Adipose tissue (tissue), 3 donors: Measurements from ENCODE around the gene BCAR3. TPM values are rescaled to one million over a fixed set of nuclear protein-coding genes. Genes with fewer than 3 reads are reported as not detected.
A peak's percentile ranks its signal among the peaks of the same experiment; 100 is the strongest.
"Not testable (repeated sequence)": the region's sequence is repeated elsewhere in the genome, so short reads cannot be mapped to it uniquely, and the experiment has no call there.

Experiments used
- H3K27ac ChIP-seq: one replicate; pipeline ENCODE4 v1.5.1; 2013; ENCODE audit warnings: low read depth, low read length
- WGBS, 3 donors: extraction: QIAGEN DNeasy Blood & Tissue Kit; methylation state at CpG; one replicate each; pipeline ENCODE4 v1.1.7; 2013; 5-methylcytosine and 5-hydroxymethylcytosine counted together
- polyA plus RNA-seq, 3 donors: library from polyadenylated mRNA; stranded (reverse); fragments of 200-250 nt; gene quantifications; one replicate each; pipeline ENCODE4 v1.2.3, GENCODE V29; 2013
- donor health status: healthy with polysubstance abuse.
- donor health status: Bipolar disorder and iron deficiency.
- donor health status: healthy.

BCAR3 gene
- polyA plus RNA-seq, 3 donors: 5.3 to 28.9 (median 14.8) TPM

- no peak overlapping the region for H3K27ac ChIP-seq
- 83 to 87% (median 86%) methylated on average over 4 of the region's 4 CpGs for WGBS, 3 donors
Observed at GRCh38 chr1:93596329-93597089, 85.1 kb downstream of the BCAR3 start.

DNA sequence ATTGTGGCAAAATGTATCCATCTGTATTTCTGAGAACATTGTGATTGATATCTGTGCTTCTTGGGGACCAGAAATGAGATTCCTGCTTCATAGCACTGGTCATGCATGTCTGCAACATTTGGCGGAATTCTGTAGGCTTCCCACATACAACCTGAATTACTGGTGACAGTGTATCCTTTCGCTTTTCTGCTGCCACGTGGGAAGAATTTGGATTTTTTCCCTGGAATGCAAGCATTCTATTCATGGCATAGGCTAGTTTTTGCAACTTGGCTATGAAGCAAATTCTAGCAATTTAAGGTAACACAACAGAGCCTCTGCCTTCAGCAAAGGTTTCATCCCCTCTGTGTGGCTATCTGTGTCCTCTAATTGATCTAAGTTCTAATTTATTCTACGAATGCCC is 85.9 kb downstream of the BCAR3 start:
- 63 to 80% (median 73%) methylated on average over 4 of the region's 4 CpGs for WGBS, 3 donors
- H3K27ac ChIP-seq: no peak overlapping the region

GRCh38 chr1:93595266-93595665 is 86.4 kb downstream of the BCAR3 start:
- 60 to 79% (median 66%) methylated on average over 2 of the region's 2 CpGs for WGBS, 3 donors

GRCh38 chr1:93594603-93594880 is 87.1 kb downstream of the BCAR3 start:
- no peak overlapping the region for H3K27ac ChIP-seq
- WGBS, 3 donors: 84 to 92% (median 88%) methylated on average over 1 of the region's 1 CpG

More at GRCh38 chr1:93595266-93595665, 86.4 kb downstream of the BCAR3 start:
- no peak overlapping the region for H3K27ac ChIP-seq

DNA sequence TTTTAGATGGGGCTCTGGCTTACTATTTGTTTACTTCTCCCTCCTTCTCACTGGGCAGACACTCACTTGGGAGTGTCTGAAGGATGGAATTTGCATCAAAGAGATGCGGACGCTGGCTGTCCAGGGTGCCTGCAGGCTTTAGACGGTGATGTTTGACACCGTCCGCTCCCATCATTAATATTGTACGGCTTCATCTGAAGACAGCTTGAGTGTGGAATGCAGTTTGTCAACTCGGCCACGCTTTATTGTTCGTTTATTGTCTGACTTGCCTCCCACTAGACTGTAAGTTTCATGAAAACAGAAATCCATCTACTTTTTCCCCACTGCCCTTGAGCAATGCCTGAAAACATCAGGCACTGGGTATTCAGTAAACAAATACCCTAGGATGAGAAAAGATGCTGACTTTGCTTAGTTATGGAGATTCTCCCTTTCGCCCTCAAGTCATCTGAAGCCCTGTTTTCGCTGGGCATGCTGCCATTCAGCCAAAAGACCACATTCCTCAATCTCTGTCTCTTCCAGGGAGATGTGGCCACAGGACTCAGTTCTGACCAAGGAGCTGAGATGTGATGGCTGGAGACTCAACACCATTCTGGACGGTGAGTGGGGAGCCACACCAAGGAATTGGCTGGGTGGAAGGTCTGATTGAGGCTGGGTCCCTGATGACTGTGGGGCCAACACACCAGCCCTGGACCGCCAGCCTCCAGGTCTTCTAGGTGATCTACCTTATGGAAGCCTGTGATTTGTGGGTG is 87.6 kb downstream of the BCAR3 start:
- WGBS, 3 donors: 77 to 84% (median 80%) methylated on average over 13 of the region's 13 CpGs
- no peak overlapping the region for H3K27ac ChIP-seq

DNA sequence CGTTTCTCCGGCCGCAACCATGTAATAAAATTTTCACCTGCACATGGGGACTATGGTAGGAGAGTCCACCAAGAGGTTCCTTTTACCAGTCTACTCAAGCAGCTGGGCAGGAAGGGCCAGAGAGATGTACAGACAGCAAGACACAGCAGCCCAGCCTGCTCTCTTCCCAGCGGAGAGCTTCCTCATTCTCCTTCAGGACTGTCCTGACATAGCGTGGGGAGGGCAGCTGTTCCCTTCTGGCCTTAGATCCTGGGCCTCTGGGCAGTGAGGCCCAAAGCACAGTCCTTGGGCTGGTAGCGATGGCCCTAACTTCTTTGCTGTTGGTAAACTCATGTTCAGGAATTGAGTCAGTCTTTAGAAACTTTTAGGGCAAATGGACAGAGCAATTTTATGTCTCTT is 89.1 kb downstream of the BCAR3 start:
- H3K27ac ChIP-seq: no peak overlapping the region
- 37 to 89% (median 79%) methylated on average over 6 of the region's 6 CpGs for WGBS, 3 donors

GRCh38 chr1:93591676-93592550 is 89.7 kb downstream of the BCAR3 start:
- H3K27ac ChIP-seq: no peak overlapping the region
- 33 to 62% (median 61%) methylated on average over 17 of the region's 17 CpGs for WGBS, 3 donors

DNA sequence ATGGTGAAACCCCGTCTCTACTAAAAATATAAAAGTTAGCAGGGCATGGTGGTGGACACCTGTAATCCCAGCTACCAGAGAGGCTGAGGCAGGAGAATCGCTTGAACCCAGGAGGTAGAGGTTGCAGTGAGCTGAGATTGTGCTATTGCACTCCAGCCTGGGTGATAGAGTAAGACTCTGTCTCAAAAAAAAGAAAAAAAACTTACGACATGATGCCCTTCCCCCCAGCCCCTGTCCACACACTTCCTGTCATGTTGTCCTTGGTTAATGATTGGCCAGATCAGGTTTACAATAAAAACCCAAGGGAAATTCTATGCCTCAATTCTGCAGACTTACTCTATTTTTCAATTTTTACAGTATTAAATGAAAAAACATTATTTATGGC is 90.4 kb downstream of the BCAR3 start:
- 51 to 69% (median 68%) methylated on average over 3 of the region's 3 CpGs for WGBS, 3 donors
- not testable (repeated sequence) for H3K27ac ChIP-seq

DNA sequence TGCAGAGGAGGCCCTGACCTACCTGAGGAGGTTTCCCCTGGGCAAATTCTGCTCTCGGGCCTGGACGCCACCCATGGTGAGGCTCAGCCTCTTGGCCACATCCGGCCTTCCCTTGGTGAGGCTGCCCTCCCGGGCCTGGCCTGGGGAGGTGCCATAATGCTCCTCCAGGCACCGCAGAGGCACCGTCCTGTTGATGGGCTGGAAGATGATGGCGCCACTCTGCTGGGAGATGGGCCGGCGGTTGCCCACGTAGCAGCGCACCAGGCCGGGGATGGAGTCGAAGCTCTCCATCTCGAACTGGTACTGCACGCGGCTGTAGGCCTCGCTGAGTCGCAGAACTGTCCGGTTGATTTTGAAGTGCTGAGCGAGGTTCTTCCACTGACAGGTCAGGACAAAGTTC is 92.7 kb downstream of the BCAR3 start:
- H3K27ac ChIP-seq: no peak overlapping the region
- 96 to 99% (median 97%) methylated on average over 20 of the region's 20 CpGs for WGBS, 3 donors

GRCh38 chr1:93588206-93588605 is 93.4 kb downstream of the BCAR3 start:
- no peak overlapping the region for H3K27ac ChIP-seq
- WGBS, 3 donors: 39 to 78% (median 51%) methylated on average over 6 of the region's 6 CpGs

GRCh38 chr1:93587354-93587753 is 94.3 kb downstream of the BCAR3 start:
- WGBS, 3 donors: 83 to 90% (median 84%) methylated on average over 5 of the region's 5 CpGs
- no peak overlapping the region for H3K27ac ChIP-seq

- H3K27ac ChIP-seq: no peak overlapping the region
- 28 to 64% (median 53%) methylated on average over 13 of the region's 13 CpGs for WGBS, 3 donors
Observed at GRCh38 chr1:93585059-93585966, 96.3 kb downstream of the BCAR3 start.

DNA sequence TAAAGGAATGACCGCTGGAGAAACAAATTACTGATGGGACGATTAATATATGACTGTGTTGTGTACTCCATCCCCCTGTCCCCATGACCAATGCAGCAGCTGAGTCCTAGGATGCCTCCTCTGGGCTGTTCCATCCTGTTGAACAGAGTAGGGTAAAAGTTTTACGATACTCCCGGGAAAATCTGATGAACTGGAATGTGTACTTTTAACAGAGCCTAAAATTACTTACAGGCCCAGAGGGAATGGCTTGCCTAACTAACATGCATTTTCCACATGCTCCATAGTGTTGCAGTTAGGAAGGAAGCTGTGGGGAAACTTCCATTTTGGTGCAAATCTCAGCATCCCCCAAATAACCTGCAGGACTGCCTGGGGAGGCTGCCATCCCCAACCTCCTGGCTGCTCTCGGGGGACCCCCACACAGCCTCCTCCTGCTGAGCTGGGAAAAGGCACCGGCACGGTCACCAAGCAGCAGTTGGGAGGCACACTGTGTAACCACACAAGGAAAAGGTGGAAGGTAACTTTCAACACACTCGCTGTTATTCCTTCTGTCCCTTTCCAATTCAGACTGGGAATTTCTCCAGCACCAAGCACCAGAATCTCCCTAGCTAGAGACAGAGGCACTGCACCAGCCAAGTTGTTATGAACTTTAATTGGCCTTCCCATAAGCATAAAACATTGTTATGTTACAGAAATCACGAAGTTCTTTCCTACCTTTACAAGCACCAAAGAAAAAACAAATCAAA is 97.2 kb downstream of the BCAR3 start:
- WGBS, 3 donors: 24 to 61% (median 47%) methylated on average over 9 of the region's 9 CpGs
- H3K27ac ChIP-seq: peak overlapping the region; percentile 11

GRCh38 chr1:93581917-93582850 is 99.5 kb downstream of the BCAR3 start:
- WGBS, 3 donors: 80 to 91% (median 85%) methylated on average over 23 of the region's 23 CpGs
- H3K27ac ChIP-seq: no peak overlapping the region

GRCh38 chr1:93579891-93580290 is 101.7 kb downstream of the BCAR3 start:
- WGBS, 3 donors: 58 to 87% (median 74%) methylated on average over 5 of the region's 5 CpGs

More at GRCh38 chr1:93579891-93580290, 101.7 kb downstream of the BCAR3 start:
- H3K27ac ChIP-seq: no peak overlapping the region
